Ovary (tissue), 3 donors: ENCODE results near the gene FITM1.

ENCODE experiments used
- EP300 ChIP-seq: sonication (generic); formaldehyde crosslinking; IDR thresholded peaks from one replicate; pipeline ENCODE4 v1.6.1; 2017; ENCODE audit warnings: antibody characterized with exemption
- POLR2A ChIP-seq: fragments of 450-650 bp; IDR thresholded peaks from one replicate; pipeline ENCODE4 v1.6.1; 2017; ENCODE audit warnings: antibody characterized with exemption, mild to moderate bottlenecking, moderate library complexity
- TF ChIP-seq, protein P1 (sequence below), 3 donors: fragments of 450-650 bp in 2 of 3; fragments of 200-600 bp in 1 of 3; IDR thresholded peaks; one replicate each; pipeline versions ENCODE4 v1.5.1 to v1.8.0; 2016 to 2022; ENCODE audit warnings: antibody characterized with exemption in 3 of 3, mild to moderate bottlenecking in 1 of 3
- donor health status: DM: no; HTN: no; CAD: no.

- TF ChIP-seq, protein P1, sequence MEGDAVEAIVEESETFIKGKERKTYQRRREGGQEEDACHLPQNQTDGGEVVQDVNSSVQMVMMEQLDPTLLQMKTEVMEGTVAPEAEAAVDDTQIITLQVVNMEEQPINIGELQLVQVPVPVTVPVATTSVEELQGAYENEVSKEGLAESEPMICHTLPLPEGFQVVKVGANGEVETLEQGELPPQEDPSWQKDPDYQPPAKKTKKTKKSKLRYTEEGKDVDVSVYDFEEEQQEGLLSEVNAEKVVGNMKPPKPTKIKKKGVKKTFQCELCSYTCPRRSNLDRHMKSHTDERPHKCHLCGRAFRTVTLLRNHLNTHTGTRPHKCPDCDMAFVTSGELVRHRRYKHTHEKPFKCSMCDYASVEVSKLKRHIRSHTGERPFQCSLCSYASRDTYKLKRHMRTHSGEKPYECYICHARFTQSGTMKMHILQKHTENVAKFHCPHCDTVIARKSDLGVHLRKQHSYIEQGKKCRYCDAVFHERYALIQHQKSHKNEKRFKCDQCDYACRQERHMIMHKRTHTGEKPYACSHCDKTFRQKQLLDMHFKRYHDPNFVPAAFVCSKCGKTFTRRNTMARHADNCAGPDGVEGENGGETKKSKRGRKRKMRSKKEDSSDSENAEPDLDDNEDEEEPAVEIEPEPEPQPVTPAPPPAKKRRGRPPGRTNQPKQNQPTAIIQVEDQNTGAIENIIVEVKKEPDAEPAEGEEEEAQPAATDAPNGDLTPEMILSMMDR (IDR thresholded peaks at IDR 0.05), result no peak
- no peak for TF ChIP-seq EP300
- peak; percentile 24 for TF ChIP-seq POLR2A
Observed at GRCh38 chr14:24146978-24147760, 16.7 kb downstream of the FITM1 start, which contains the start of gene RNF31.
